Uterus (tissue), 2 donors: ENCODE results near the gene PVR.

Experiments
- POLR2A ChIP-seq, 2 donors: fragments of 450-650 bp; IDR thresholded peaks; one replicate each; pipeline ENCODE4 v1.6.1; 2016; ENCODE audit warnings: antibody characterized with exemption in 2 of 2, mild to moderate bottlenecking in 1 of 2, moderate library complexity in 1 of 2
- TF ChIP-seq, protein P1 (sequence below), 4 experiments: fragments of 200-600 bp in 2 of 4; fragments of 450-650 bp in 2 of 4; sonication (generic) in 2 of 4; IDR thresholded peaks; one replicate each; pipeline ENCODE4 v1.5.1; 2016 to 2019; ENCODE audit warnings: antibody characterized with exemption in 4 of 4, mild to moderate bottlenecking in 2 of 4, moderate library complexity in 1 of 4

- TF ChIP-seq, protein P1, sequence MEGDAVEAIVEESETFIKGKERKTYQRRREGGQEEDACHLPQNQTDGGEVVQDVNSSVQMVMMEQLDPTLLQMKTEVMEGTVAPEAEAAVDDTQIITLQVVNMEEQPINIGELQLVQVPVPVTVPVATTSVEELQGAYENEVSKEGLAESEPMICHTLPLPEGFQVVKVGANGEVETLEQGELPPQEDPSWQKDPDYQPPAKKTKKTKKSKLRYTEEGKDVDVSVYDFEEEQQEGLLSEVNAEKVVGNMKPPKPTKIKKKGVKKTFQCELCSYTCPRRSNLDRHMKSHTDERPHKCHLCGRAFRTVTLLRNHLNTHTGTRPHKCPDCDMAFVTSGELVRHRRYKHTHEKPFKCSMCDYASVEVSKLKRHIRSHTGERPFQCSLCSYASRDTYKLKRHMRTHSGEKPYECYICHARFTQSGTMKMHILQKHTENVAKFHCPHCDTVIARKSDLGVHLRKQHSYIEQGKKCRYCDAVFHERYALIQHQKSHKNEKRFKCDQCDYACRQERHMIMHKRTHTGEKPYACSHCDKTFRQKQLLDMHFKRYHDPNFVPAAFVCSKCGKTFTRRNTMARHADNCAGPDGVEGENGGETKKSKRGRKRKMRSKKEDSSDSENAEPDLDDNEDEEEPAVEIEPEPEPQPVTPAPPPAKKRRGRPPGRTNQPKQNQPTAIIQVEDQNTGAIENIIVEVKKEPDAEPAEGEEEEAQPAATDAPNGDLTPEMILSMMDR (IDR thresholded peaks at IDR 0.05): no peak
- no peak for TF ChIP-seq POLR2A (IDR thresholded peaks at IDR 0.05)
Observed at GRCh38 chr19:44644402-44645016, 799 bp downstream of the PVR start.
